HCT116 (cell line): ENCODE data around the gene GAS2L2. TPM values are rescaled to one million over a fixed set of nuclear protein-coding genes. Genes with fewer than 3 reads are reported as not detected.

ENCODE experiments used
- ATAC-seq: fragments of 200-7000 bp; cut with Tn5 transposase; 2 replicates; pipeline ENCODE4 v1.9.1; 2020; ENCODE audit warnings: mild to moderate bottlenecking, moderate library complexity
- BruUV-seq: library from RNA; stranded (reverse); fragments of 400-500 nt; replicated peaks from 2 replicates; lab custom pipeline; 2021; lab: Mats Ljungman, UMichigan
- CTCF ChIA-PET: fragments of 300-600 bp; sonication (Branson Sonifier 250); formaldehyde crosslinking; loops from one replicate; lab custom pipeline; 2021; ENCODE audit warnings: antibody characterized with exemption; lab: Charles Lee
- POLR2A ChIA-PET: fragments of 300-600, 350-600 bp; sonication (Branson Sonifier 250); formaldehyde crosslinking; loops from one replicate; lab custom pipeline; 2021; ENCODE audit warnings: antibody characterized with exemption; lab: Charles Lee
- RAD21 ChIA-PET, 2 experiments: fragments of 300-600 bp; sonication (Branson Sonifier 250); formaldehyde crosslinking; loops; one replicate each; lab custom pipeline; 2023; ENCODE audit warnings: low total read pairs in 2 of 2; ENCODE audit not compliant: uncharacterized antibody in 2 of 2, unreplicated experiment in 2 of 2, low non-redundant PET in 1 of 2; lab: Charles Lee
- DNase-seq: peaks from one replicate; pipeline ENCODE4 v3.0.0-alpha.2; 2010; ENCODE audit warnings: low read depth, low spot score
- H2AFZ ChIP-seq: fragments of 200-600 bp; shearing (Covaris generic), sonication (generic); 2 replicates; pipeline ENCODE4 v1.6.1; 2017; ENCODE audit warnings: low read depth, mixed run types, mixed read lengths, antibody characterized with exemption, low read length; ENCODE audit not compliant: poor library complexity, severe bottlenecking
- H3K27ac ChIP-seq: 2 replicates; pipeline ENCODE4 v1.5.1; 2012; ENCODE audit warnings: low read depth, low read length
- H3K27me3 ChIP-seq: fragments of 200-600 bp; sonication (generic); 2 replicates; pipeline ENCODE4 v1.6.1; 2016; ENCODE audit warnings: mixed run types, low read length, mixed read lengths; ENCODE audit not compliant: insufficient read depth
- H3K36me3 ChIP-seq, 2 experiments: fragments of 200-500 bp in 1 of 2; fragments of 200-600 bp in 1 of 2; sonication (Bioruptor generic) in 1 of 2; sonication (generic) in 1 of 2; 2 replicates each; pipeline versions ENCODE4 v1.5.1 to v1.6.1; 2014 to 2016; ENCODE audit warnings: low read length in 2 of 2, inconsistent platforms in 1 of 2, mixed read lengths in 1 of 2, mixed run types in 1 of 2; ENCODE audit not compliant: insufficient read depth in 2 of 2, control insufficient read depth in 1 of 2
- H3K4me1 ChIP-seq, 2 experiments: fragments of 200-600 bp in 1 of 2; sonication (generic) in 1 of 2; 2 replicates each; pipeline versions ENCODE4 v1.5.1 to v1.6.1; 2012 to 2017; ENCODE audit warnings: low read length in 2 of 2, inconsistent platforms in 1 of 2, mild to moderate bottlenecking in 1 of 2, mixed read lengths in 1 of 2, mixed run types in 1 of 2, moderate library complexity in 1 of 2; ENCODE audit not compliant: insufficient read depth in 2 of 2, control insufficient read depth in 1 of 2
- H3K4me2 ChIP-seq: fragments of 200-600 bp; sonication (generic); 2 replicates; pipeline ENCODE4 v1.6.1; 2017; ENCODE audit warnings: mixed run types, low read length, mixed read lengths
- H3K4me3 ChIP-seq, 2 experiments: fragments of 200-600 bp in 1 of 2; sonication (generic) in 1 of 2; replicated peaks in 1 of 2; 2 replicates each; pipeline ENCODE4 v1.5.1; 2011 to 2016; ENCODE audit warnings: low read length in 2 of 2, control low read depth in 1 of 2, low read depth in 1 of 2, mild to moderate bottlenecking in 1 of 2, mixed read lengths in 1 of 2, mixed run types in 1 of 2
- H3K79me2 ChIP-seq: fragments of 200-600 bp; sonication (generic); 2 replicates; pipeline ENCODE4 v1.6.1; 2017; ENCODE audit warnings: mild to moderate bottlenecking, mixed run types, low read length, moderate library complexity, mixed read lengths; ENCODE audit not compliant: insufficient read depth
- H3K9ac ChIP-seq: fragments of 200-600 bp; sonication (generic); 2 replicates; pipeline ENCODE4 v1.6.1; 2016; ENCODE audit warnings: low read length, mixed read lengths
- H3K9me2 ChIP-seq: fragments of 200-600 bp; sonication (generic), shearing (Covaris generic); 2 replicates; pipeline ENCODE4 v1.6.1; 2017; ENCODE audit warnings: mixed run types, mild to moderate bottlenecking, moderate library complexity; ENCODE audit not compliant: insufficient read depth
- H3K9me3 ChIP-seq, 2 experiments: fragments of 200-500 bp in 1 of 2; fragments of 200-600 bp in 1 of 2; sonication (Bioruptor generic) in 1 of 2; sonication (generic) in 1 of 2; 2 replicates each; pipeline ENCODE4 v1.6.1; 2014 to 2017; ENCODE audit warnings: low read length in 2 of 2, mixed read lengths in 2 of 2, inconsistent platforms in 1 of 2, low read depth in 1 of 2, mild to moderate bottlenecking in 1 of 2, mixed run types in 1 of 2, moderate library complexity in 1 of 2; ENCODE audit not compliant: control insufficient read depth in 1 of 2, insufficient read depth in 1 of 2
- H4K20me1 ChIP-seq: fragments of 200-600 bp; sonication (generic), shearing (Covaris generic); 2 replicates; pipeline ENCODE4 v1.6.1; 2017; ENCODE audit warnings: mixed run types, mild to moderate bottlenecking, moderate library complexity; ENCODE audit not compliant: insufficient read depth
- ATF3 ChIP-seq: IDR thresholded peaks from 2 replicates; pipeline ENCODE4 v1.6.1; 2012
- CEBPB ChIP-seq: IDR thresholded peaks from 2 replicates; pipeline ENCODE4 v1.6.1; 2012; ENCODE audit warnings: low read depth
- CTCF ChIP-seq, 3 experiments: fragments of 200-600 bp in 1 of 3; sonication (generic) in 1 of 3; IDR thresholded peaks in 2 of 3; conservative IDR thresholded peaks in 1 of 3; 2 replicates each; pipeline ENCODE4 v1.5.1; 2012 to 2017; ENCODE audit warnings: low read depth in 2 of 3, low read length in 2 of 3, antibody characterized with exemption in 1 of 3, borderline replicate concordance in 1 of 3, control low read depth in 1 of 3, mild to moderate bottlenecking in 1 of 3, mixed read lengths in 1 of 3, mixed run types in 1 of 3, moderate library complexity in 1 of 3; ENCODE audit not compliant: insufficient read depth in 1 of 3
- ELF1 ChIP-seq: IDR thresholded peaks from 2 replicates; pipeline ENCODE4 v1.6.1; 2012; ENCODE audit warnings: low read depth, borderline replicate concordance
- EZH2 ChIP-seq: fragments of 200-600 bp; sonication (generic); IDR thresholded peaks from 2 replicates; pipeline ENCODE4 v1.6.1; 2017; ENCODE audit warnings: antibody characterized with exemption, mixed run types
- EZH2phosphoT487 ChIP-seq: fragments of 200-600 bp; IDR thresholded peaks from 2 replicates; pipeline ENCODE4 v1.6.1; 2018; ENCODE audit warnings: antibody characterized with exemption, borderline replicate concordance
- JUND ChIP-seq: IDR thresholded peaks from 2 replicates; pipeline ENCODE4 v1.6.1; 2012
- MAX ChIP-seq: IDR thresholded peaks from 2 replicates; pipeline ENCODE4 v1.6.1; 2012
- RAD21 ChIP-seq: IDR thresholded peaks from 2 replicates; pipeline ENCODE4 v1.6.1; 2012; ENCODE audit warnings: low read depth, mild to moderate bottlenecking
- REST ChIP-seq: IDR thresholded peaks from 2 replicates; pipeline ENCODE4 v1.6.1; 2012; ENCODE audit warnings: low read depth
- SIN3A ChIP-seq: IDR thresholded peaks from 2 replicates; pipeline ENCODE4 v1.6.1; 2012; ENCODE audit warnings: low read depth
- SP1 ChIP-seq: IDR thresholded peaks from 2 replicates; pipeline ENCODE4 v1.6.1; 2012; ENCODE audit warnings: low read depth
- SRF ChIP-seq: IDR thresholded peaks from 2 replicates; pipeline ENCODE4 v1.6.1; 2012; ENCODE audit warnings: low read depth
- TCF7L2 ChIP-seq: IDR thresholded peaks from 2 replicates; pipeline ENCODE4 v1.7.0; 2011; ENCODE audit warnings: borderline replicate concordance, inconsistent platforms; ENCODE audit not compliant: insufficient read depth, insufficient read length; ENCODE audit errors: extremely low read depth
- ZFX ChIP-seq: fragments of 450-650 bp; IDR thresholded peaks from 2 replicates; pipeline ENCODE4 v1.6.1; 2017
- ZNF274 ChIP-seq: fragments of 200-500 bp; sonication (Bioruptor generic); IDR thresholded peaks from 2 replicates; pipeline ENCODE4 v1.6.1; 2014; ENCODE audit warnings: mild to moderate bottlenecking, low read depth, low read length, inconsistent platforms
- intact Hi-C: fragments of 100-400 bp; cut with micrococcal nuclease; formaldehyde crosslinking; loops from 2 replicates; pipeline ENCODE4 v1.10.0; 2022
- total RNA-seq: library from RNA; stranded (reverse); gene quantifications from one replicate; pipeline ENCODE4 v1.2.1, GENCODE V29; 2021; ENCODE audit not compliant: unreplicated experiment

The GAS2L2 gene
- total RNA-seq, 1 experiment from 2014 or later: not detected

- ChIA-PET RAD21 (no interaction called here), CTCF (interaction anchor here (0.7 kb wide), 1 partner anchor 113 kb away, joined by 3 read pairs; no protein-coding TSS in a partner anchor), POLR2A (no interaction called here)
- TF ChIP-seq ZFX (no peak), SRF (no peak), CEBPB (no peak), CTCF (IDR thresholded peaks at IDR 0.05 in 2 of 3, conservative IDR thresholded peaks at IDR 0.05 in 1 of 3; ENCODE audit: borderline replicate concordance in 1 of 3, insufficient read depth in 1 of 3, low read depth in 2 of 3, low read length in 2 of 3) (no peak), SIN3A (no peak)
- ATAC-seq (no peak), DNase-seq (no peak)
- Histone ChIP-seq H3K79me2 (no peaks in the 10 kb centered on the region), H3K27me3 (peaks cover 4% of the 10 kb centered on the region; the same call in 1 of the 2 replicates), H3K4me3 (no peak overlapping the region), H3K9me2 (no peaks in the 10 kb centered on the region), H2AFZ (no peak overlapping the region), H3K36me3 (no peaks in the 10 kb centered on the region), H3K4me2 (no peak overlapping the region), H3K27ac (no peak overlapping the region), H3K9me3 (no peaks in the 10 kb centered on the region), H3K4me1 (no peaks in the 10 kb centered on the region), H3K9ac (no peak overlapping the region), H4K20me1 (no peaks in the 10 kb centered on the region)
- intact Hi-C loops: loop anchor here (5.0 to 10.0 kb wide), 5 partner anchors 433 to 1320 kb away; no protein-coding TSS in a partner anchor
- BruUV-seq: no TSS peak
These were observed 7.8 kb downstream of the GAS2L2 start for GRCh38 chr17:35745246-35745645.

GRCh38 chr17:35744830-35745229, 8.2 kb downstream of the GAS2L2 start:
- no peaks in the 10 kb centered on the region for H3K79me2 ChIP-seq
- TF ChIP-seq EZH2: no peak
- no peak for TF ChIP-seq SP1
- TF ChIP-seq EZH2phosphoT487: no peak
- no peak for TF ChIP-seq TCF7L2
- TF ChIP-seq JUND: no peak
- TF ChIP-seq REST: no peak
- no peak for TF ChIP-seq ELF1
- TF ChIP-seq RAD21: no peak
- no peak for TF ChIP-seq ATF3
- TF ChIP-seq ZNF274: no peak
- no peak for TF ChIP-seq SRF
- TF ChIP-seq MAX: no peak
- TF ChIP-seq, all 23 proteins: peak for 0
- H3K36me3 ChIP-seq: no peaks in the 10 kb centered on the region
- peaks cover 4% of the 10 kb centered on the region; the same call in 1 of the 2 replicates for H3K27me3 ChIP-seq
- no peaks in the 10 kb centered on the region for H3K9me3 ChIP-seq
- POLR2A ChIA-PET: no interaction called here
- intact Hi-C loops: loop anchor here (5.0 to 10.0 kb wide), 5 partner anchors 433 to 1320 kb away; no protein-coding TSS in a partner anchor
- H3K9ac ChIP-seq: no peak overlapping the region
- no peak overlapping the region for H2AFZ ChIP-seq
- no peak overlapping the region for H3K27ac ChIP-seq
- CTCF ChIA-PET: no interaction called here
- no peak overlapping the region for H3K4me2 ChIP-seq
- no TSS peak for BruUV-seq
- no peak overlapping the region for H3K4me3 ChIP-seq
- DNase-seq (no peak), ATAC-seq (no peak)
- H3K4me1 ChIP-seq: no peaks in the 10 kb centered on the region
- no peaks in the 10 kb centered on the region for H4K20me1 ChIP-seq
- RAD21 ChIA-PET: no interaction called here
- no peaks in the 10 kb centered on the region for H3K9me2 ChIP-seq
